ENCODE results near the gene WFDC1. TPM values are rescaled to one million over a fixed set of nuclear protein-coding genes. Genes with fewer than 3 reads are reported as not detected.

WFDC1 gene
- total RNA-seq, 1 donor = under 0.01 TPM

DNA sequence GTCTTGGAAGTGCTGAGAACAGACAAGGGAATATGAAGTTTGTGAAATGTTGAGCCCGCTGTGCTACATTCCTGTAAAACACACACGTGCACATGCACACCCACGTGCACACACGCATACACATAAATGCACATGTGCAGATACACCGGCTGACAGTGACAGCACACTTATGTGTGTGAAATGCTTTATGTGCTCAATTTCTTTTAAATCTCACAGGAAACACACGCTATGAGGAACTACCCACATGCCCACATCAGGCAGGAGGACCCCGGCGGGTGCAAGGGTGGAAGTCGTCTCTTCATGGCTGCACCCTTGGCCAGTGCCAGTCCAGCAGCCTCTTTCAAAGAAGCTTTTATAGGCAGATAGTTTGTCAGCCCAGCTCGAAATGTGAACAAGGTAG is 561 bp upstream of the WFDC1 start:
- DNase-seq (ENCODE audit: low read depth) = no peak
- TF ChIP-seq, protein P1, sequence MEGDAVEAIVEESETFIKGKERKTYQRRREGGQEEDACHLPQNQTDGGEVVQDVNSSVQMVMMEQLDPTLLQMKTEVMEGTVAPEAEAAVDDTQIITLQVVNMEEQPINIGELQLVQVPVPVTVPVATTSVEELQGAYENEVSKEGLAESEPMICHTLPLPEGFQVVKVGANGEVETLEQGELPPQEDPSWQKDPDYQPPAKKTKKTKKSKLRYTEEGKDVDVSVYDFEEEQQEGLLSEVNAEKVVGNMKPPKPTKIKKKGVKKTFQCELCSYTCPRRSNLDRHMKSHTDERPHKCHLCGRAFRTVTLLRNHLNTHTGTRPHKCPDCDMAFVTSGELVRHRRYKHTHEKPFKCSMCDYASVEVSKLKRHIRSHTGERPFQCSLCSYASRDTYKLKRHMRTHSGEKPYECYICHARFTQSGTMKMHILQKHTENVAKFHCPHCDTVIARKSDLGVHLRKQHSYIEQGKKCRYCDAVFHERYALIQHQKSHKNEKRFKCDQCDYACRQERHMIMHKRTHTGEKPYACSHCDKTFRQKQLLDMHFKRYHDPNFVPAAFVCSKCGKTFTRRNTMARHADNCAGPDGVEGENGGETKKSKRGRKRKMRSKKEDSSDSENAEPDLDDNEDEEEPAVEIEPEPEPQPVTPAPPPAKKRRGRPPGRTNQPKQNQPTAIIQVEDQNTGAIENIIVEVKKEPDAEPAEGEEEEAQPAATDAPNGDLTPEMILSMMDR (IDR thresholded peaks at IDR 0.05; ENCODE audit: insufficient read depth, low read length) = no peak
- no peak overlapping the region for H3K4me3 ChIP-seq (ENCODE audit: low read depth, low read length)

GRCh38 chr16:84295203-84295860 is 654 bp downstream of the WFDC1 start:
- no peak for DNase-seq (ENCODE audit: low read depth)
- peak overlapping the region; percentile 13 for H3K4me3 ChIP-seq (ENCODE audit: low read depth, low read length)
- TF ChIP-seq, protein P1 (IDR thresholded peaks at IDR 0.05; ENCODE audit: insufficient read depth, low read length) = no peak

DNA sequence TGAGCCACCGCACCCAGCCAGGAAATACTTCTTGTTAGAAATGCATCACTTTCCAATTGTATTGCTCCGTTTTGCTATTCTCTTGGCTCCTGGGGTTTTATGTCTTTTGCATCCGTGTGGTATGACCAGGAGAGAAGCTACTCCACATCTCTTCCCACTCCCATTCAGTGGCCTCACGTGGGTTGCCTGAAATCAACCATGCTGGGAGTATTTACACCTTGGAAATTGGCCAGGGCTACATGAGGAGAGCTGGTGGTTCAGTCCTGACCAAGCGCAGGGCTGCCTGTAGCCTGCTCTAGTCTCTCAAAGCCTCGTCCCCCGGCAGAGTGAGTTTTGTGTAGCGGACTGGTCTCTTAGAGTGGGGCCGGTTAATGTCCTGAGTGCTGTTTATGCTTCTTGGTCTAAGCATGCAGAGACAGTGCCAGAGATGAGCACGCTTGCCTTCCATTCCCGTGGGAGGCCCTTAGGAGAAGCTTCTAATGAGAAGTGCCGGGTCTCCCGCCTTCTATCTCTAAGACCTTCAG is 3.8 kb downstream of the WFDC1 start:
- DNase-seq (ENCODE audit: low read depth) = no peak
- TF ChIP-seq, protein P1 (IDR thresholded peaks at IDR 0.05; ENCODE audit: insufficient read depth, low read length) = no peak
- H3K4me3 ChIP-seq (ENCODE audit: low read depth, low read length) = no peak overlapping the region

DNA sequence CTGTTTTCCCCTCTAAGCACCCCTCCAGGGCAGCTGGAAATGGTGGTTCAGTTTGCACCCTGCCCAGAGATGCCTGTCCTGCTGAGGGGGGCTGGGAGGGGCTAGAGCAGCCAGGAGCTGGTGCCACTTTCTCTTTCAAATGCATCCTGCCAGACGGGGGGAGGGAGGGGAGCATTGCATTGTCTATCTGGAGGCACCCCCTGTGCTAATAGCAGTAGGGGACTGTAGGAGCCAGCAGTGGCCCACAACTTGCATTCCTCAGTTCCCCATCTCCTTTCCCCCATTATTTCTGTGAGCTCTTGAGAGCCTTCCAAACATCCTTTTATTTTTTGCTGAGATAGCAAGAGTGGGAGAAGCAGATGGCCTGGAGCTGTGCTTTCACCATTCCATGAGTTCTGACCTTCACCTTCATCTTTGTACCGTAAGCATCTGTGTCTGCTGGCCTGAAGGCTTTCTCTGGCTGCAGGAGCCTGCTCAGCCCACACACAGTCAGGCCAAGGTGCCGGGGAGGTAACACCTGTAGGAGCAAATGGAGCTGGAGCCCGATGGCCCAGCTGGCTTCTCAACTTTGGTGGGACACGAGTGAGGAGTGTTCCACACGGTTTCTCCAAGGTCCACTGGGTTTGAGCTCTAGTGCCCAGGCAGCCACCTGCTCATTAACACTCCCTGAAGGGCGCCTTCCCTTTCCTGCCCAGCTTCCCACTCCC is 5.2 kb downstream of the WFDC1 start:
- H3K4me3 ChIP-seq (ENCODE audit: low read depth, low read length) = no peak overlapping the region
- TF ChIP-seq, protein P1 (IDR thresholded peaks at IDR 0.05; ENCODE audit: insufficient read depth, low read length) = no peak
- no peak for DNase-seq (ENCODE audit: low read depth)

DNA sequence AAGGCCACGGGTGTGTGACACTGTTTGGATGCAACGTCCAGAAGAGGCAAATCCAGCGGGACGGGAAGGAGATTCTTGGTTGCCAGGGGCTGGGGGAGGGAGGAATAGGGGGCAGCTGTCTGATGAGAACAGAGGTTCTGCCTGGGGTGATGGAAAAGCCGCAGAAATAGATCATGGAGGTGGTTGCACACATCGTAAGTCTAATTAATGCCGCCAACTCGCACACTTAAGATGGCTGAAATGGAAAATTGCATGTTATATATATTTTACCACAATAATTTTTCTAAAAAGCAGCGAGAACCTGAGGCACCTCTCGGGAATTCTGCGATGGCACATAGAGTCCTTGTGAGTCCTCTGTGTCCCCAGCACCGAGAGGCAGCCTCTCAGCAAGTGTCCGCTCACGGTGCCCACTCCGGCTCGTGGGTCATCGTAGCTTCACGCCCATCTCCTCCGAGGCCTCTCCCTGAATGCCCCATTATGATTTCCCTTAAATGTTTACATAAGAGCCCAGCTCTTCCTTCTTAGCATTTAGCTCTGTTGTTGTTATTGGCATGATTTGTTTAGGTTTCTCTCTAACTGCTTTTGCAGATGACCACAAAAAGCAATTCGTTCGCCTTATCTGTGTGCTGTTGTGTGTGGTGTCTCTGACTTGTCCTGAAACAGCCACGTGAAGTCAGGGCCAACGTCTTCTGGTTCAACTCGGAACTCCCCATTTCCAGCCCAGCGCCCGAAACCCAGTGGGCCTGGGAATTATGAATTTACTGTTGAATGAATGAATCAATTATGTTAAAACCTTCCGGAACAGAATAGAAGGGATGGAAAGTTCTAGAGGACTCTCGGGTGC is 7.7 kb downstream of the WFDC1 start:
- no peak for DNase-seq (ENCODE audit: low read depth)
- TF ChIP-seq, protein P1 (IDR thresholded peaks at IDR 0.05; ENCODE audit: insufficient read depth, low read length) = no peak
- no peak overlapping the region for H3K4me3 ChIP-seq (ENCODE audit: low read depth, low read length)

DNA sequence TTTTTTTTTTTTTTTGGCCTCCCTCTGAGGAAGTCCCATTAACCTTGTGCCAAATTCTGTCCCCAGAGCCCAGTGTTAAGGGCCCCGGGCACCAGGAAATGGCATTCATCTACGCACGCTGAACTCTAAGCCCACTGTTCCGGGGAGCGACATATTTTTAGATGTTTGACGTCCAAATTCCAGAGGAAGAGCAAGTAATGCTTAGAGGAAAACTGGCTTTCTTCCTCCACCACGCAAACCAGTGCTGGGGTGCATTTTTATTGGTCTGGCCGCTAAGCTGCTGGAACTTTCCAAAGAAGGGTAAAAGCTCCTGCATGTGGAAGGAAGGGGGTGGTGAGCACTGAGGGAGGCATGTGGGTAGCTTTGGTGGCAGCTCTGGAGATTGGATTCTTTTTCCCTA is 8.3 kb downstream of the WFDC1 start:
- TF ChIP-seq, protein P1 (IDR thresholded peaks at IDR 0.05; ENCODE audit: insufficient read depth, low read length) = no peak
- H3K4me3 ChIP-seq (ENCODE audit: low read depth, low read length) = no peak overlapping the region
- DNase-seq (ENCODE audit: low read depth) = peak; percentile 10

Data from fibroblast of the aortic adventitia (primary cell).